ENCODE results near the gene ANKRD13B.

The ANKRD13B gene

DNA sequence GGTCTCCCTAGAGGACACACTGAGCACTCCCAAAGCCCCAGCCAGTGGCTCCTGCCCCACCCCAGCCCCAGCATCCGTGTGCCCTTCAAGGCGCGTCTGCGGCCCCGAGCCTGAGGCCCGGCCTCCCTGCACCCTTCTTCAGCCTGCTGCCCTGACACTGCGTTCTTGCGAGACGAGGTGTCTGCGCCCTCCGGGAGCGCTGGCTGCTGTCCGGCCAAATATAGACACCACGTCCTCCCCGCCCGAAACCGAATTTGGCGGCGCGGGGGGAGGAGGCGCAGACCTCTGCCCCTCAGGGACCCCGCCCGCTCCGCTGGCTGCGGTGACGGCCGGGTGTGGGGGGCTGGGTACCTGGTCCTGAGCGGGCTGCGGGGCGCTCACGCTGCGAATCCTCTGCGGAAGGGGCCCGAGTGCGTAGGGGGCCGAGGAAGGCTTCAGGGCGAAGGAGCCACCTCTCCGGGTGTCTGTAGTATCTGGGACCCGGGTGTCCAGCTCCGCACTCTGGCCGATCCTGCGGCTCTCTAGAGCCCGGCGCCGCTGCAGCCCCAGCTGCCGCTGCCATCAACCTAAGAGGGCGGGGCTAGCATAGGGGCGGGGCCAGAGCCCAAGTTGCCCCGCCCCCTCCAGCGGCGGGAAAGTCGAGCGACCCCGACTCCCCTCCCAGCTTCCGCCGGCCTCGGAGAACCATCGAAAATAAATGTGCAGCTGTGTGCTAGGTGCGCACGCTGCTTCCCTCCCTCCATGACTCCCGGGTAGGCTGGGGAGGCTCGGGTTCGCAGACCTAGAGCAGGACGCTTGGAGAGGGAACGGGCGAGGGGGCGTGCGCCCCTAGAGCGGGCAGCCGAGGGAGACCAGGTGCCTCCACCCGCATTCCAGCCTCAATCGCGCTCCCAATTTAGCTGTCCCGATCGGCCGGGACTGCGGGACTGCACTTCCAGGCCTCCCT is 29.7 kb downstream of the ANKRD13B start, which contains the start of gene CORO6 (continued):
- TF ChIP-seq ZNF549 (tag by site-specific recombination; IDR thresholded peaks at IDR 0.05) (no peak), KLF10 (tag by site-specific recombination; IDR thresholded peaks at IDR 0.05) (peak; percentile 22; the same call in 1 of the 2 replicates), KLF16 (tag by site-specific recombination; IDR thresholded peaks at IDR 0.05) (peak; percentile 75; the same call in 1 of the 2 replicates), ZNF776 (tag by site-specific recombination; IDR thresholded peaks at IDR 0.05; ENCODE audit: borderline replicate concordance) (no peak), GLIS1 (tag by site-specific recombination; IDR thresholded peaks at IDR 0.05) (peak; percentile 4; the same call in 1 of the 2 replicates), ZNF214 (tag by site-specific recombination; IDR thresholded peaks at IDR 0.05; ENCODE audit: borderline replicate concordance) (no peak), HOXD13 (CRISPR knock-in tag; IDR thresholded peaks at IDR 0.05; ENCODE audit: borderline replicate concordance) (no peak), ZNF138 (tag by site-specific recombination; IDR thresholded peaks at IDR 0.05; ENCODE audit: borderline replicate concordance) (no peak), TCF7L2 (IDR thresholded peaks at IDR 0.05; ENCODE audit: borderline replicate concordance, low read depth, low read length) (no peak), PRDM1 (tag by site-specific recombination; IDR thresholded peaks at IDR 0.05) (no peak), HOXC10 (CRISPR knock-in tag; IDR thresholded peaks at IDR 0.05) (no peak), ZNF561 (tag by site-specific recombination; IDR thresholded peaks at IDR 0.05; ENCODE audit: borderline replicate concordance) (0 out of 2 replicates have a peak, but pooled peaks have one; percentile 68), ZIC2 (tag by site-specific recombination; IDR thresholded peaks at IDR 0.05) (no peak; the same call in 1 of the 2 replicates), ZNF792 (tag by site-specific recombination; IDR thresholded peaks at IDR 0.05) (no peak), ZFP69B (tag by site-specific recombination; IDR thresholded peaks at IDR 0.05) (no peak), ZNF211 (tag by site-specific recombination; IDR thresholded peaks at IDR 0.05; ENCODE audit: low read depth) (no peak), SP2 (tag by site-specific recombination; IDR thresholded peaks at IDR 0.05) (peak; percentile 78), ZNF366 (tag by site-specific recombination; conservative IDR thresholded peaks at IDR 0.05) (0 out of 2 replicates have a peak, but pooled peaks have one; percentile 18), ZFP41 (tag by site-specific recombination; IDR thresholded peaks at IDR 0.05; ENCODE audit: borderline replicate concordance) (no peak), SCRT1 (tag by site-specific recombination; IDR thresholded peaks at IDR 0.05; ENCODE audit: borderline replicate concordance) (no peak), ZNF510 (tag by site-specific recombination; IDR thresholded peaks at IDR 0.05; ENCODE audit: insufficient replicate concordance) (no peak), ZNF416 (tag by site-specific recombination; IDR thresholded peaks at IDR 0.05) (no peak), ZNF624 (tag by site-specific recombination; IDR thresholded peaks at IDR 0.05) (no peak), EGR2 (tag by site-specific recombination; IDR thresholded peaks at IDR 0.05; ENCODE audit: low read depth) (no peak), OVOL3 (tag by site-specific recombination; IDR thresholded peaks at IDR 0.05) (0 out of 2 replicates have a peak, but pooled peaks have one; percentile 19), ZNF785 (tag by site-specific recombination; IDR thresholded peaks at IDR 0.05) (no peak)
- TF ChIP-seq, protein P1, sequence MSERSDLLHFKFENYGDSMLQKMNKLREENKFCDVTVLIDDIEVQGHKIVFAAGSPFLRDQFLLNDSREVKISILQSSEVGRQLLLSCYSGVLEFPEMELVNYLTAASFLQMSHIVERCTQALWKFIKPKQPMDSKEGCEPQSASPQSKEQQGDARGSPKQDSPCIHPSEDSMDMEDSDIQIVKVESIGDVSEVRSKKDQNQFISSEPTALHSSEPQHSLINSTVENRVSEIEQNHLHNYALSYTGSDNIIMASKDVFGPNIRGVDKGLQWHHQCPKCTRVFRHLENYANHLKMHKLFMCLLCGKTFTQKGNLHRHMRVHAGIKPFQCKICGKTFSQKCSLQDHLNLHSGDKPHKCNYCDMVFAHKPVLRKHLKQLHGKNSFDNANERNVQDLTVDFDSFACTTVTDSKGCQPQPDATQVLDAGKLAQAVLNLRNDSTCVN (tag by site-specific recombination; optimal IDR thresholded peaks at IDR 0.05), result peak; percentile 55
- TF ChIP-seq, protein P2, sequence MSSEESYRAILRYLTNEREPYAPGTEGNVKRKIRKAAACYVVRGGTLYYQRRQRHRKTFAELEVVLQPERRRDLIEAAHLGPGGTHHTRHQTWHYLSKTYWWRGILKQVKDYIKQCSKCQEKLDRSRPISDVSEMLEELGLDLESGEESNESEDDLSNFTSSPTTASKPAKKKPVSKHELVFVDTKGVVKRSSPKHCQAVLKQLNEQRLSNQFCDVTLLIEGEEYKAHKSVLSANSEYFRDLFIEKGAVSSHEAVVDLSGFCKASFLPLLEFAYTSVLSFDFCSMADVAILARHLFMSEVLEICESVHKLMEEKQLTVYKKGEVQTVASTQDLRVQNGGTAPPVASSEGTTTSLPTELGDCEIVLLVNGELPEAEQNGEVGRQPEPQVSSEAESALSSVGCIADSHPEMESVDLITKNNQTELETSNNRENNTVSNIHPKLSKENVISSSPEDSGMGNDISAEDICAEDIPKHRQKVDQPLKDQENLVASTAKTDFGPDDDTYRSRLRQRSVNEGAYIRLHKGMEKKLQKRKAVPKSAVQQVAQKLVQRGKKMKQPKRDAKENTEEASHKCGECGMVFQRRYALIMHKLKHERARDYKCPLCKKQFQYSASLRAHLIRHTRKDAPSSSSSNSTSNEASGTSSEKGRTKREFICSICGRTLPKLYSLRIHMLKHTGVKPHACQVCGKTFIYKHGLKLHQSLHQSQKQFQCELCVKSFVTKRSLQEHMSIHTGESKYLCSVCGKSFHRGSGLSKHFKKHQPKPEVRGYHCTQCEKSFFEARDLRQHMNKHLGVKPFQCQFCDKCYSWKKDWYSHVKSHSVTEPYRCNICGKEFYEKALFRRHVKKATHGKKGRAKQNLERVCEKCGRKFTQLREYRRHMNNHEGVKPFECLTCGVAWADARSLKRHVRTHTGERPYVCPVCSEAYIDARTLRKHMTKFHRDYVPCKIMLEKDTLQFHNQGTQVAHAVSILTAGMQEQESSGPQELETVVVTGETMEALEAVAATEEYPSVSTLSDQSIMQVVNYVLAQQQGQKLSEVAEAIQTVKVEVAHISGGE (tag by site-specific recombination; conservative IDR thresholded peaks at IDR 0.05; ENCODE audit: low read depth), result peak; percentile 53
- TF ChIP-seq, protein P3, sequence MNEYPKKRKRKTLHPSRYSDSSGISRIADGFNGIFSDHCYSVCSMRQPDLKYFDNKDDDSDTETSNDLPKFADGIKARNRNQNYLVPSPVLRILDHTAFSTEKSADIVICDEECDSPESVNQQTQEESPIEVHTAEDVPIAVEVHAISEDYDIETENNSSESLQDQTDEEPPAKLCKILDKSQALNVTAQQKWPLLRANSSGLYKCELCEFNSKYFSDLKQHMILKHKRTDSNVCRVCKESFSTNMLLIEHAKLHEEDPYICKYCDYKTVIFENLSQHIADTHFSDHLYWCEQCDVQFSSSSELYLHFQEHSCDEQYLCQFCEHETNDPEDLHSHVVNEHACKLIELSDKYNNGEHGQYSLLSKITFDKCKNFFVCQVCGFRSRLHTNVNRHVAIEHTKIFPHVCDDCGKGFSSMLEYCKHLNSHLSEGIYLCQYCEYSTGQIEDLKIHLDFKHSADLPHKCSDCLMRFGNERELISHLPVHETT (tag by site-specific recombination; IDR thresholded peaks at IDR 0.05), result no peak
- TF ChIP-seq, protein P4, sequence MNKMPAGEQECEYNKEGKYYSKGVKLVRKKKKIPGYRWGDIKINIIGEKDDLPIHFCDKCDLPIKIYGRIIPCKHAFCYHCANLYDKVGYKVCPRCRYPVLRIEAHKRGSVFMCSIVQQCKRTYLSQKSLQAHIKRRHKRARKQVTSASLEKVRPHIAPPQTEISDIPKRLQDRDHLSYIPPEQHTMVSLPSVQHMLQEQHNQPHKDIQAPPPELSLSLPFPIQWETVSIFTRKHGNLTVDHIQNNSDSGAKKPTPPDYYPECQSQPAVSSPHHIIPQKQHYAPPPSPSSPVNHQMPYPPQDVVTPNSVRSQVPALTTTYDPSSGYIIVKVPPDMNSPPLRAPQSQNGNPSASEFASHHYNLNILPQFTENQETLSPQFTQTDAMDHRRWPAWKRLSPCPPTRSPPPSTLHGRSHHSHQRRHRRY (tag by site-specific recombination; IDR thresholded peaks at IDR 0.05), result no peak
- TF ChIP-seq, protein P5, sequence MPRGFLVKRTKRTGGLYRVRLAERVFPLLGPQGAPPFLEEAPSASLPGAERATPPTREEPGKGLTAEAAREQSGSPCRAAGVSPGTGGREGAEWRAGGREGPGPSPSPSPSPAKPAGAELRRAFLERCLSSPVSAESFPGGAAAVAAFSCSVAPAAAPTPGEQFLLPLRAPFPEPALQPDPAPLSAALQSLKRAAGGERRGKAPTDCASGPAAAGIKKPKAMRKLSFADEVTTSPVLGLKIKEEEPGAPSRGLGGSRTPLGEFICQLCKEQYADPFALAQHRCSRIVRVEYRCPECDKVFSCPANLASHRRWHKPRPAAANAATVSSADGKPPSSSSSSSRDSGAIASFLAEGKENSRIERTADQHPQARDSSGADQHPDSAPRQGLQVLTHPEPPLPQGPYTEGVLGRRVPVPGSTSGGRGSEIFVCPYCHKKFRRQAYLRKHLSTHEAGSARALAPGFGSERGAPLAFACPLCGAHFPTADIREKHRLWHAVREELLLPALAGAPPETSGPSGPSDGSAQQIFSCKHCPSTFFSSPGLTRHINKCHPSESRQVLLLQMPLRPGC (tag by site-specific recombination; IDR thresholded peaks at IDR 0.05), result 0 out of 2 replicates have a peak, but pooled peaks have one; percentile 21
